Ovary (tissue), 9 donors: ENCODE results near the gene SLC26A1. TPM values are rescaled to one million over a fixed set of nuclear protein-coding genes. Genes with fewer than 3 reads are reported as not detected.
A peak's percentile ranks its signal among the peaks of the same experiment; 100 is the strongest.

ENCODE experiments used
- DNase-seq, 5 donors: peaks; one replicate each; pipeline ENCODE4 v3.0.0-alpha.2; 2019 to 2020
- H3K27ac ChIP-seq, 2 donors: fragments of 200-600 bp; one replicate each; pipeline versions ENCODE4 v1.5.1 to v1.8.0; 2019 to 2022
- H3K27me3 ChIP-seq: fragments of 200-600 bp; one replicate; pipeline ENCODE4 v1.8.0; 2022
- H3K36me3 ChIP-seq: fragments of 200-600 bp; sonication (generic); one replicate; pipeline ENCODE4 v1.5.1; 2019
- H3K4me1 ChIP-seq: one replicate; pipeline ENCODE4 v1.8.1; 2013; ENCODE audit warnings: mild to moderate bottlenecking, moderate library complexity; ENCODE audit not compliant: insufficient read depth
- H3K4me3 ChIP-seq: fragments of 200-600 bp; sonication (generic); one replicate; pipeline ENCODE4 v1.5.1; 2017
- H3K9me3 ChIP-seq, 2 donors: fragments of 200-600 bp in 1 of 2; sonication (generic) in 1 of 2; one replicate each; pipeline versions ENCODE4 v1.5.1 to v1.8.1; 2013 to 2019; ENCODE audit warnings: mild to moderate bottlenecking in 1 of 2, moderate library complexity in 1 of 2
- CTCF ChIP-seq, 3 donors: fragments of 450-650 bp in 2 of 3; fragments of 200-600 bp in 1 of 3; IDR thresholded peaks; one replicate each; pipeline versions ENCODE4 v1.5.1 to v1.8.0; 2016 to 2022; ENCODE audit warnings: antibody characterized with exemption in 3 of 3, mild to moderate bottlenecking in 1 of 3
- EP300 ChIP-seq: sonication (generic); formaldehyde crosslinking; IDR thresholded peaks from one replicate; pipeline ENCODE4 v1.6.1; 2017; ENCODE audit warnings: antibody characterized with exemption
- POLR2A ChIP-seq: fragments of 450-650 bp; IDR thresholded peaks from one replicate; pipeline ENCODE4 v1.6.1; 2017; ENCODE audit warnings: antibody characterized with exemption, mild to moderate bottlenecking, moderate library complexity
- WGBS, 3 donors: extraction: QIAGEN DNeasy Blood & Tissue Kit in 1 of 3; methylation state at CpG; one replicate each; pipeline versions ENCODE4 v1.1.5 to v1.1.7; 2013 to 2017; 5-methylcytosine and 5-hydroxymethylcytosine counted together
- intact Hi-C, 4 donors: fragments of 100-400 bp; cut with DNase I; formaldehyde crosslinking; loops; one replicate each; pipeline versions ENCODE4 v1.11.0 to v1.15.1; 2022 to 2023
- polyA plus RNA-seq, 2 donors: library from polyadenylated mRNA; stranded (reverse); fragments of 200-250 nt in 1 of 2; fragments of 350-450 nt in 1 of 2; fragmentation: Illumina TruSeq in 1 of 2; extraction: RNeasy Lipid Tissue Mini Kit (QIAGEN cat#74804) in 1 of 2; gene quantifications; one replicate each; pipeline ENCODE4 v1.2.3, GENCODE V29; 2013 to 2014
- total RNA-seq, 7 donors: library from RNA; depleted of rRNA in 2 of 7; stranded (reverse); fragments of >200 nt in 2 of 7; fragmentation: NEBNext Ultra II Directional in 3 of 7; extraction: Animal tissue kit (Norgen Biotek cat#: 25700) in 3 of 7; gene quantifications; one replicate each; pipeline versions ENCODE4 v1.1.0 to v1.2.4, GENCODE V29; 2016 to 2023
- donor health status: DM: no; HTN: no; CAD: no; lungs with moderate emphysema.
- donor health status: DM: no; HTN: no; CAD: no.
- donor health status: Bipolar disorder and iron deficiency.
- donor health status: DM: yes; HTN: yes; CAD: no.
- donor health status: DM: no; HTN: no; CAD: no.
- donor health status: DM: yes; HTN: yes; CAD: no.

The SLC26A1 gene
- total and polyA plus RNA-seq, 9 donors, result 0.10 to 1.1 (median 0.25) TPM; not detected in 1

DNA sequence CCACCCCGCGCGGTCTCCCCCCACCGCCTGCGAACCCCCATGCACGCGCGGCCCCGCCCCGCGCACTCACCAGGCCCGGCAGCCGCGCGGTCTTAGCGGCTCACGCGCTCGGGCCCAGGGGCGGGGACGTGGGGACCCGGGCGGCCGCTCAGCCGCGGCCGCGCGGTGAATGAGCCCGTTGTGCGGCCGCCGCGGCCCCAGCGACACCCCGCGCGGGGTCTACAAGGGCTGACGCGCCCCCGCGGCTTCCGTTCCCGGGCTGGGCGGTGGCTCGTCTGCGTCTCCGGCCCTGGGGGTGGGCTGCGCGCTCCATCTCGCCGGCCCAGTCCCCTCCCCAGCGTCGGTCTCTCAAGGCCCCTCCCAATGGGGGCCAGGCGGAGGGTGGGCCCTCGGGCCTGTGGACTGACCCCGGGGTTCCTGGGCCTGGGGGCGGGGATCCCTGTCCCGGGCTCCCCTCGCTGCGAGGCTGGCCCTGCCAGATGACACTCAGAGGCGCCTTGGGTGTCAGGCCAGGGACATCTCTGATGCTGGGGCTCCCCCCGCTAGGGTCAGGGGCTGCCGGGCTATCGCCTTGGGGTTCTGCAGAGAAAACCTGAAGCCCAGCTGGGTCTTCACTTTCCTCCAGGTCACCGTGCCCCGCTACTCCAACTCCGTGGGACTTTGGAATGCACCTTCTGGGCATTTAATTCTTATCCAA lies 4.3 kb upstream of the SLC26A1 start:
- Histone ChIP-seq H3K9me3 (no peaks in the 10 kb centered on the region), H3K4me3 (no peak overlapping the region), H3K4me1 (peaks cover 12% of the 10 kb centered on the region), H3K27ac (no peak overlapping the region), H3K36me3 (no peaks in the 10 kb centered on the region), H3K27me3 (peaks cover 4% of the 10 kb centered on the region)
- DNase-seq, result peak in 2 of 5 donors; percentile 27 to 35
- WGBS, 3 donors, result 1 to 5% (median 2%) methylated on average over 10 to 68 of the region's 68 CpGs
- intact Hi-C loops, result no loop called here
- TF ChIP-seq EP300, result no peak
- no peak for TF ChIP-seq CTCF (IDR thresholded peaks at IDR 0.05)
- no peak for TF ChIP-seq POLR2A

- intact Hi-C loops, result no loop called here
These were observed 3.8 kb upstream of the SLC26A1 start for GRCh38 chr4:996997-997374.

GRCh38 chr4:996030-996996 lies 3.1 kb upstream of the SLC26A1 start:
- Histone ChIP-seq H3K4me1 (peaks cover 7% of the 10 kb centered on the region), H3K36me3 (no peaks in the 10 kb centered on the region), H3K9me3 (no peaks in the 10 kb centered on the region), H3K27ac (no peak overlapping the region), H3K4me3 (no peak overlapping the region), H3K27me3 (no peaks in the 10 kb centered on the region)
- WGBS, 3 donors, result 65 to 68% (median 66%) methylated on average over 15 of the region's 15 CpGs
- TF ChIP-seq CTCF (IDR thresholded peaks at IDR 0.05) (no peak), POLR2A (no peak), EP300 (no peak)
- intact Hi-C loops, result no loop called here
- peak in 1 of 5 donors; percentile 20 for DNase-seq

More at GRCh38 chr4:996997-997374, 3.8 kb upstream of the SLC26A1 start:
- Histone ChIP-seq H3K27me3 (peaks cover 2% of the 10 kb centered on the region), H3K27ac (no peak overlapping the region), H3K9me3 (no peaks in the 10 kb centered on the region), H3K36me3 (no peaks in the 10 kb centered on the region), H3K4me1 (peaks cover 7% of the 10 kb centered on the region), H3K4me3 (no peak overlapping the region)
- DNase-seq, result peak in 1 of 5 donors; percentile 19
- TF ChIP-seq CTCF (IDR thresholded peaks at IDR 0.05), result no peak
- TF ChIP-seq EP300, result no peak
- TF ChIP-seq POLR2A, result no peak
- WGBS, 3 donors, result 0 to 3% (median 1%) methylated on average over 13 to 25 of the region's 25 CpGs

GRCh38 chr4:995311-996026 lies 2.3 kb upstream of the SLC26A1 start:
- TF ChIP-seq CTCF (IDR thresholded peaks at IDR 0.05) (no peak), POLR2A (no peak), EP300 (no peak)

More at GRCh38 chr4:995311-996026, 2.3 kb upstream of the SLC26A1 start:
- Histone ChIP-seq H3K4me3 (no peak overlapping the region), H3K4me1 (peaks cover 7% of the 10 kb centered on the region), H3K9me3 (no peaks in the 10 kb centered on the region), H3K27ac (no peak overlapping the region), H3K36me3 (no peaks in the 10 kb centered on the region), H3K27me3 (no peaks in the 10 kb centered on the region)
- 85 to 89% (median 86%) methylated on average over 22 to 23 of the region's 23 CpGs for whole genome bisulfite sequencing, 3 donors
- intact Hi-C loops, result no loop called here
- DNase-seq, result no peak
